Neural cell (in vitro differentiated cells): Measurements from ENCODE around the gene WSB1. TPM values are rescaled to one million over a fixed set of nuclear protein-coding genes. Genes with fewer than 3 reads are reported as not detected.

Experiments used
- H2AFZ ChIP-seq: fragments of 200-600, 300-800 bp; sonication (generic), shearing (Covaris generic); 2 replicates; pipeline ENCODE4 v1.6.0; 2014; ENCODE audit warnings: low read depth, mild to moderate bottlenecking, antibody characterized with exemption, low read length, moderate library complexity
- H3F3A ChIP-seq: fragments of 200-600 bp; shearing (Covaris generic); 2 replicates; pipeline ENCODE4 v1.6.1; 2016; ENCODE audit warnings: mild to moderate bottlenecking, moderate library complexity, mixed read lengths, antibody characterized with exemption, low read length; ENCODE audit not compliant: insufficient read depth, poor library complexity, severe bottlenecking
- H3K27ac ChIP-seq: fragments of 200-600, 300-800 bp; sonication (generic), shearing (Covaris generic); 2 replicates; pipeline ENCODE4 v1.5.1; 2014; ENCODE audit warnings: mild to moderate bottlenecking, low read length, moderate library complexity
- H3K27me3 ChIP-seq: fragments of 300-800, 200-600 bp; sonication (generic), shearing (Covaris generic); 2 replicates; pipeline ENCODE4 v1.6.0; 2014; ENCODE audit warnings: mild to moderate bottlenecking, low read depth, low read length, moderate library complexity; ENCODE audit not compliant: insufficient read depth
- H3K36me3 ChIP-seq: fragments of 300-800, 200-600 bp; sonication (generic), shearing (Covaris generic); 2 replicates; pipeline ENCODE4 v1.5.1; 2014; ENCODE audit warnings: mild to moderate bottlenecking, antibody characterized with exemption, low read length, moderate library complexity; ENCODE audit not compliant: insufficient read depth
- H3K4me2 ChIP-seq: fragments of 300-800, 200-600 bp; sonication (generic), shearing (Covaris generic); 2 replicates; pipeline ENCODE4 v1.6.0; 2014; ENCODE audit warnings: mild to moderate bottlenecking, low read length
- H3K4me3 ChIP-seq: fragments of 300-800, 200-600 bp; sonication (generic), shearing (Covaris generic); 2 replicates; pipeline ENCODE4 v1.5.1; 2014; ENCODE audit warnings: mild to moderate bottlenecking, low read length, moderate library complexity
- H3K79me2 ChIP-seq: fragments of 200-600 bp; shearing (Covaris generic); replicated peaks from 2 replicates; pipeline ENCODE4 v1.6.0; 2014; ENCODE audit warnings: mild to moderate bottlenecking, low read length, moderate library complexity; ENCODE audit not compliant: insufficient read depth
- H3K9ac ChIP-seq: fragments of 300-800, 200-600 bp; sonication (generic), shearing (Covaris generic); 2 replicates; pipeline ENCODE4 v1.6.1; 2016; ENCODE audit warnings: mild to moderate bottlenecking, low read length, mixed read lengths
- H3K9me2 ChIP-seq: fragments of 200-600 bp; shearing (Covaris generic); 2 replicates; pipeline ENCODE4 v1.6.1; 2016; ENCODE audit warnings: mild to moderate bottlenecking, low read length, mixed read lengths; ENCODE audit not compliant: insufficient read depth
- H3K9me3 ChIP-seq: fragments of 200-600, 300-800 bp; sonication (generic), shearing (Covaris generic); 2 replicates; pipeline ENCODE4 v1.6.1; 2016; ENCODE audit warnings: mild to moderate bottlenecking, mixed run types, low read length, moderate library complexity, mixed read lengths
- H4K20me1 ChIP-seq: fragments of 200-600 bp; shearing (Covaris generic); 2 replicates; pipeline ENCODE4 v1.6.1; 2016; ENCODE audit warnings: mild to moderate bottlenecking, mixed run types; ENCODE audit not compliant: insufficient read depth
- EP300 ChIP-seq: fragments of 450-650 bp; conservative IDR thresholded peaks from 2 replicates; pipeline ENCODE4 v1.6.1; 2014; ENCODE audit warnings: antibody characterized with exemption, mild to moderate bottlenecking, moderate library complexity; ENCODE audit not compliant: poor library complexity, severe bottlenecking
- EZH2 ChIP-seq: fragments of 200-600, 300-800 bp; shearing (Covaris generic), sonication (generic); IDR thresholded peaks from 2 replicates; pipeline ENCODE4 v1.6.1; 2014; ENCODE audit warnings: antibody characterized with exemption, low read length, borderline replicate concordance, mild to moderate bottlenecking; ENCODE audit not compliant: insufficient read depth, poor library complexity, severe bottlenecking
- MXI1 ChIP-seq: fragments of 450-650 bp; conservative IDR thresholded peaks from 2 replicates; pipeline ENCODE4 v1.6.1; 2014; ENCODE audit warnings: antibody characterized with exemption, mild to moderate bottlenecking; ENCODE audit not compliant: poor library complexity, severe bottlenecking
- POLR2AphosphoS5 ChIP-seq: IDR thresholded peaks from 2 replicates; pipeline ENCODE4 v1.6.1; 2012
- SMC3 ChIP-seq: fragments of 450-650 bp; conservative IDR thresholded peaks from 2 replicates; pipeline ENCODE4 v1.6.1; 2014; ENCODE audit warnings: antibody characterized with exemption, mild to moderate bottlenecking, moderate library complexity; ENCODE audit not compliant: poor library complexity
- TAF1 ChIP-seq: IDR thresholded peaks from 2 replicates; pipeline ENCODE4 v1.6.1; 2012; ENCODE audit warnings: low read depth
- polyA plus RNA-seq: library from polyadenylated mRNA; depleted of rRNA; stranded (reverse); fragments of >200 nt; gene quantifications from 2 replicates; pipeline ENCODE4 v1.2.3, GENCODE V29; 2014
- TF ChIP-seq, protein P1 (sequence below): fragments of 450-650 bp; IDR thresholded peaks from 2 replicates; pipeline ENCODE4 v1.5.1; 2014; ENCODE audit warnings: antibody characterized with exemption, mild to moderate bottlenecking, moderate library complexity; ENCODE audit not compliant: poor library complexity, severe bottlenecking
- TF ChIP-seq, protein P2 (sequence below): IDR thresholded peaks from 2 replicates; pipeline ENCODE4 v1.6.1; 2012; ENCODE audit warnings: borderline replicate concordance

WSB1 gene
- polyA plus RNA-seq, 1 donor from 2014 or later: 1,828 TPM

DNA sequence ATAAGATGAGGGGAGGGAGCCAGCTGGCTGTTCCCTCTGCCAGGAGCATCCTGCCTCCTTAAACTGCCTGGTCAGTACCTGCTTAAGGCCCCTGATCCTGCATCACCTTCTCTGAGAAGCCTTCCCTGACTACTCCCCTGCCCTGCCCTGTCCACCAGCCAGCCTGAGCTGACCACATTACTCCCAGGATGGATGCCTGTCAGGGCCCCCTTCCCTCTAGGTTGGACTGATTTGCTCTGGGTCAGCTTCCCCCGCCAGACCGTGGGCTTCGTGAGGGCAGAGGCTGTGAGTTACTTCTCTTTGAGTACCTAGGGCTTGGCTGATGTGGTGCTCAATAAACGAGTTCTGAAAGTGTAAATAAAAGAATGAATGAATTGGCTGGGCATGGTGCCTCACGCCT is 63.3 kb downstream of the WSB1 start:
- H2AFZ ChIP-seq: no peak overlapping the region
- no peak for TF ChIP-seq TAF1
- TF ChIP-seq EP300: no peak
- TF ChIP-seq, protein P1, sequence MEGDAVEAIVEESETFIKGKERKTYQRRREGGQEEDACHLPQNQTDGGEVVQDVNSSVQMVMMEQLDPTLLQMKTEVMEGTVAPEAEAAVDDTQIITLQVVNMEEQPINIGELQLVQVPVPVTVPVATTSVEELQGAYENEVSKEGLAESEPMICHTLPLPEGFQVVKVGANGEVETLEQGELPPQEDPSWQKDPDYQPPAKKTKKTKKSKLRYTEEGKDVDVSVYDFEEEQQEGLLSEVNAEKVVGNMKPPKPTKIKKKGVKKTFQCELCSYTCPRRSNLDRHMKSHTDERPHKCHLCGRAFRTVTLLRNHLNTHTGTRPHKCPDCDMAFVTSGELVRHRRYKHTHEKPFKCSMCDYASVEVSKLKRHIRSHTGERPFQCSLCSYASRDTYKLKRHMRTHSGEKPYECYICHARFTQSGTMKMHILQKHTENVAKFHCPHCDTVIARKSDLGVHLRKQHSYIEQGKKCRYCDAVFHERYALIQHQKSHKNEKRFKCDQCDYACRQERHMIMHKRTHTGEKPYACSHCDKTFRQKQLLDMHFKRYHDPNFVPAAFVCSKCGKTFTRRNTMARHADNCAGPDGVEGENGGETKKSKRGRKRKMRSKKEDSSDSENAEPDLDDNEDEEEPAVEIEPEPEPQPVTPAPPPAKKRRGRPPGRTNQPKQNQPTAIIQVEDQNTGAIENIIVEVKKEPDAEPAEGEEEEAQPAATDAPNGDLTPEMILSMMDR: no peak

DNA sequence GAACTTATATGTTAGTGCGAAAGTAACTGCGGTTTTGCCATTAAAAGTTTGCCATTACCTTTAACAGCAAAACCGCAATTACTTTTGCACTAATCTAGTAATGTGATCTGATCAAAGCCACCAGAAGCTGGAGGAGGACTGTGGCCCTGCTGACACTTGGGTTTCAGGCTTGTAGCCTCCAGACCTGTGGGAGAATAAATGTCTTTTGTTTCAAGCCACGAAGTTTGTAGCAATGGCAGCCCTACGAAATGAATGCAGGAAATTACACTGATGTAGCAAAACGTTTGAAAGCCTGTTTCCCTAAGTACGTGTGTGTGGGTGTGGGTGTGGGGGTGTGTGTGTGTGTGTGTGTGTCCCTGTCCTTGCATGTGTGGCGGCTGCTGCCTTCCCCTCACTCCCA is 66.6 kb downstream of the WSB1 start:
- Histone ChIP-seq H3K27me3 (no peaks in the 10 kb centered on the region), H3K9ac (no peak overlapping the region), H3K9me3 (no peaks in the 10 kb centered on the region), H3K4me3 (no peak overlapping the region), H3K36me3 (no peaks in the 10 kb centered on the region), H2AFZ (no peak overlapping the region), H4K20me1 (no peaks in the 10 kb centered on the region), H3K27ac (no peak overlapping the region), H3K9me2 (no peaks in the 10 kb centered on the region), H3K79me2 (no peaks in the 10 kb centered on the region), H3F3A (no peaks in the 10 kb centered on the region), H3K4me2 (no peak overlapping the region)
- TF ChIP-seq EZH2: no peak
- TF ChIP-seq MXI1: no peak
- TF ChIP-seq, protein P2, sequence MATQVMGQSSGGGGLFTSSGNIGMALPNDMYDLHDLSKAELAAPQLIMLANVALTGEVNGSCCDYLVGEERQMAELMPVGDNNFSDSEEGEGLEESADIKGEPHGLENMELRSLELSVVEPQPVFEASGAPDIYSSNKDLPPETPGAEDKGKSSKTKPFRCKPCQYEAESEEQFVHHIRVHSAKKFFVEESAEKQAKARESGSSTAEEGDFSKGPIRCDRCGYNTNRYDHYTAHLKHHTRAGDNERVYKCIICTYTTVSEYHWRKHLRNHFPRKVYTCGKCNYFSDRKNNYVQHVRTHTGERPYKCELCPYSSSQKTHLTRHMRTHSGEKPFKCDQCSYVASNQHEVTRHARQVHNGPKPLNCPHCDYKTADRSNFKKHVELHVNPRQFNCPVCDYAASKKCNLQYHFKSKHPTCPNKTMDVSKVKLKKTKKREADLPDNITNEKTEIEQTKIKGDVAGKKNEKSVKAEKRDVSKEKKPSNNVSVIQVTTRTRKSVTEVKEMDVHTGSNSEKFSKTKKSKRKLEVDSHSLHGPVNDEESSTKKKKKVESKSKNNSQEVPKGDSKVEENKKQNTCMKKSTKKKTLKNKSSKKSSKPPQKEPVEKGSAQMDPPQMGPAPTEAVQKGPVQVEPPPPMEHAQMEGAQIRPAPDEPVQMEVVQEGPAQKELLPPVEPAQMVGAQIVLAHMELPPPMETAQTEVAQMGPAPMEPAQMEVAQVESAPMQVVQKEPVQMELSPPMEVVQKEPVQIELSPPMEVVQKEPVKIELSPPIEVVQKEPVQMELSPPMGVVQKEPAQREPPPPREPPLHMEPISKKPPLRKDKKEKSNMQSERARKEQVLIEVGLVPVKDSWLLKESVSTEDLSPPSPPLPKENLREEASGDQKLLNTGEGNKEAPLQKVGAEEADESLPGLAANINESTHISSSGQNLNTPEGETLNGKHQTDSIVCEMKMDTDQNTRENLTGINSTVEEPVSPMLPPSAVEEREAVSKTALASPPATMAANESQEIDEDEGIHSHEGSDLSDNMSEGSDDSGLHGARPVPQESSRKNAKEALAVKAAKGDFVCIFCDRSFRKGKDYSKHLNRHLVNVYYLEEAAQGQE: no peak
- TF ChIP-seq SMC3: no peak
- TF ChIP-seq, protein P1: no peak
- no peak for TF ChIP-seq TAF1
- no peak for TF ChIP-seq POLR2AphosphoS5

More for the DNA sequence above, 63.3 kb downstream of the WSB1 start:
- no peak overlapping the region for H3K27ac ChIP-seq
- no peak overlapping the region for H3K4me3 ChIP-seq
- no peaks in the 10 kb centered on the region for H3K27me3 ChIP-seq
- H4K20me1 ChIP-seq: no peaks in the 10 kb centered on the region
- H3K79me2 ChIP-seq: no peaks in the 10 kb centered on the region
- H3F3A ChIP-seq: no peaks in the 10 kb centered on the region
- no peak overlapping the region for H3K4me2 ChIP-seq
- H3K9ac ChIP-seq: no peak overlapping the region
- no peaks in the 10 kb centered on the region for H3K9me2 ChIP-seq
- no peaks in the 10 kb centered on the region for H3K9me3 ChIP-seq
- no peaks in the 10 kb centered on the region for H3K36me3 ChIP-seq
